Prostate gland (tissue), 2 donors: ENCODE data around the gene SCAPER.

Experiments
- CTCF ChIP-seq, 4 experiments: fragments of 200-600 bp in 2 of 4; fragments of 450-650 bp in 2 of 4; sonication (generic) in 2 of 4; IDR thresholded peaks; 1 replicate in 3 of 4; 2 replicates in 1 of 4; pipeline ENCODE4 v1.5.1; 2016 to 2019; ENCODE audit warnings: antibody characterized with exemption in 4 of 4, mild to moderate bottlenecking in 2 of 4, moderate library complexity in 2 of 4
- POLR2A ChIP-seq: fragments of 450-650 bp; IDR thresholded peaks from one replicate; pipeline ENCODE4 v1.6.1; 2016; ENCODE audit warnings: antibody characterized with exemption, mild to moderate bottlenecking
- POLR2AphosphoS5 ChIP-seq: sonication (generic); formaldehyde crosslinking; IDR thresholded peaks from one replicate; pipeline ENCODE4 v1.6.1; 2017; ENCODE audit warnings: antibody characterized with exemption

DNA sequence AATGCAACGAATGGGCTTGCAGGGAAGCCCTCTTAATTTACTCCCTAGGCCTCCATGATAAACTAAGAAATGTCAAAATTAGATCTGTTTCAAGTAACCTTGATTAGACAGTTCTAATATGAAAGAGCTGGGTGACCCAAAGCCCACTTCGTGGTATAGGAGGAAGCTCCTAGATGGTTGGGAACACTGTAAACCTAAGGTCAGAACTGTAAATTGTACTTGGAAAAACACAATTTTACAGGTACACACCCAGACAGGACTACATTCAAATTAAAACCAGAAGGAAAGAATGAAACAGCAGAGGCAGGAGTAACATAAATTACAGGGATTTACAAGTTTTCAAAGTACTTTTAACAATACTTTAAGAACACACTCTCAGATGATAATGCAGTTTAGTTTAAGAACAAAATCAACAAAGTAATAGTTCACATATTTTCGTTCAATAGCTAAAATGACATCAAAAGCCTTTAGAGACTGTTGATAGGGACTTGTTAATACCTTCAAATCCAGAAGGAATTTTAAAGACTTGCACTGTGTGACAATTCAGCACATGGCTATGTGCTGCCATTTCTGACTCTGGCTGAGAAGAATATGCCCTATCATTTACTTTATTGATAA is 550.2 kb downstream of the SCAPER start:
- TF ChIP-seq CTCF (IDR thresholded peaks at IDR 0.05) = no peak
- TF ChIP-seq POLR2A = no peak
- no peak for TF ChIP-seq POLR2AphosphoS5
